ENCODE data around the gene GCSAML. TPM values are rescaled to one million over a fixed set of nuclear protein-coding genes. Genes with fewer than 3 reads are reported as not detected.
"Not testable (repeated sequence)": the region's sequence is repeated elsewhere in the genome, so short reads cannot be mapped to it uniquely, and the experiment has no call there.

The GCSAML gene
- polyA plus RNA-seq (2011; rRNA removed) = not detected in 2 replicates
- polyA minus RNA-seq (2011; rRNA and poly(A)+ RNA removed) = not detected in 2 replicates

GRCh38 chr1:247548769-247549182 lies at the start of gene GCSAML:
TSS of gene GCSAML (plus strand) at chr1:247549134. CDS start at chr1:247549192, 58 bp downstream.
- no peak within 1 kb of the TSS for H3K4me3 ChIP-seq (ENCODE audit: low read depth, low read length)
- ChIA-PET CTCF (interaction anchor here (0.5 kb wide), 1 partner anchor 176 kb away, joined by 3 read pairs; no protein-coding TSS in a partner anchor), POLR2A (no interaction called here)
- no peak for DNase-seq (ENCODE audit: low read depth, low spot score)
- peaks cover 28% of the 10 kb centered on the region for H3K9me3 ChIP-seq (ENCODE audit: control insufficient read depth, insufficient read depth, low read length)
- H3K27me3 ChIP-seq (ENCODE audit: control insufficient read depth, insufficient read depth, low read length) = no peaks in the 10 kb centered on the region
- no peak within 1 kb of the TSS for H3K27ac ChIP-seq (ENCODE audit: low read depth, low read length)
- TF ChIP-seq CTCF (IDR thresholded peaks at IDR 0.05; ENCODE audit: low read depth, low read length) = no peak

GRCh38 chr1:247500865-247501264 lies 48.1 kb upstream of the GCSAML start:
- H3K4me3 ChIP-seq (ENCODE audit: low read depth, low read length) = no peak overlapping the region
- H3K9me3 ChIP-seq (ENCODE audit: control insufficient read depth, insufficient read depth, low read length) = peaks cover 8% of the 10 kb centered on the region
- no peak for DNase-seq (ENCODE audit: low read depth, low spot score)
- POLR2A ChIA-PET = no interaction called here
- CTCF ChIA-PET = no interaction called here
- no peak for TF ChIP-seq CTCF (IDR thresholded peaks at IDR 0.05; ENCODE audit: low read depth, low read length)
- H3K27ac ChIP-seq (ENCODE audit: low read depth, low read length) = no peak overlapping the region
- no peaks in the 10 kb centered on the region for H3K27me3 ChIP-seq (ENCODE audit: control insufficient read depth, insufficient read depth, low read length)

GRCh38 chr1:247506831-247507230 lies 42.1 kb upstream of the GCSAML start:
- H3K9me3 ChIP-seq (ENCODE audit: control insufficient read depth, insufficient read depth, low read length) = peaks cover 8% of the 10 kb centered on the region
- CTCF ChIA-PET = no interaction called here

GRCh38 chr1:247517795-247518612 lies 30.9 kb upstream of the GCSAML start:
- no peak for TF ChIP-seq CTCF (IDR thresholded peaks at IDR 0.05; ENCODE audit: low read depth, low read length)
- DNase-seq (ENCODE audit: low read depth, low spot score) = no peak
- POLR2A ChIA-PET = no interaction called here
- H3K27ac ChIP-seq (ENCODE audit: low read depth, low read length) = no peak overlapping the region
- H3K9me3 ChIP-seq (ENCODE audit: control insufficient read depth, insufficient read depth, low read length) = peaks cover 37% of the 10 kb centered on the region
- no peak overlapping the region for H3K4me3 ChIP-seq (ENCODE audit: low read depth, low read length)
- CTCF ChIA-PET = no interaction called here
- no peaks in the 10 kb centered on the region for H3K27me3 ChIP-seq (ENCODE audit: control insufficient read depth, insufficient read depth, low read length)

More at GRCh38 chr1:247506831-247507230, 42.1 kb upstream of the GCSAML start:
- Histone ChIP-seq H3K27me3 (ENCODE audit: control insufficient read depth, insufficient read depth, low read length) (no peaks in the 10 kb centered on the region), H3K27ac (ENCODE audit: low read depth, low read length) (no peak overlapping the region), H3K4me3 (ENCODE audit: low read depth, low read length) (no peak overlapping the region)
- no peak for DNase-seq (ENCODE audit: low read depth, low spot score)
- TF ChIP-seq CTCF (IDR thresholded peaks at IDR 0.05; ENCODE audit: low read depth, low read length) = no peak
- POLR2A ChIA-PET = no interaction called here

- H3K4me3 ChIP-seq (ENCODE audit: low read depth, low read length) = no peak overlapping the region
- CTCF ChIA-PET = no interaction called here
- H3K9me3 ChIP-seq (ENCODE audit: control insufficient read depth, insufficient read depth, low read length) = peaks cover 31% of the 10 kb centered on the region
- POLR2A ChIA-PET = no interaction called here
- no peak for TF ChIP-seq CTCF (IDR thresholded peaks at IDR 0.05; ENCODE audit: low read depth, low read length)
- H3K27me3 ChIP-seq (ENCODE audit: control insufficient read depth, insufficient read depth, low read length) = no peaks in the 10 kb centered on the region
- no peak for DNase-seq (ENCODE audit: low read depth, low spot score)
- H3K27ac ChIP-seq (ENCODE audit: low read depth, low read length) = no peak overlapping the region
Measured at GRCh38 chr1:247518613-247518891, 30.4 kb upstream of the GCSAML start.

GRCh38 chr1:247521886-247522285 lies 27.0 kb upstream of the GCSAML start:
- H3K27me3 ChIP-seq (ENCODE audit: control insufficient read depth, insufficient read depth, low read length); CTCF ChIA-PET; DNase-seq (ENCODE audit: low read depth, low spot score); POLR2A ChIA-PET; H3K27ac ChIP-seq (ENCODE audit: low read depth, low read length); H3K4me3 ChIP-seq (ENCODE audit: low read depth, low read length): not testable (repeated sequence)
- H3K9me3 ChIP-seq (ENCODE audit: control insufficient read depth, insufficient read depth, low read length) = peaks cover 27% of the 10 kb centered on the region
